Measurements from ENCODE around the gene IL17REL. TPM values are rescaled to one million over a fixed set of nuclear protein-coding genes. Genes with fewer than 3 reads are reported as not detected.
A peak's percentile ranks its signal among the peaks of the same experiment; 100 is the strongest.

The IL17REL gene
- total and polyA plus RNA-seq, 2 of the 13 experiments (the other 11 are each of a cell fraction or from before 2014, with no cell fraction given), result not detected

- TF ChIP-seq SALL2 (CRISPR knock-in tag; IDR thresholded peaks at IDR 0.05) (no peak), DMTF1 (CRISPR knock-in tag; IDR thresholded peaks at IDR 0.05) (no peak), ZNF362 (CRISPR knock-in tag; IDR thresholded peaks at IDR 0.05; ENCODE audit: borderline replicate concordance) (no peak), CEBPB (IDR thresholded peaks at IDR 0.05; ENCODE audit: borderline replicate concordance, low read depth, low read length) (no peak), ZFY (CRISPR knock-in tag; IDR thresholded peaks at IDR 0.05) (peak; percentile 45; the same call in 1 of the 2 replicates), UBTF (CRISPR knock-in tag; IDR thresholded peaks at IDR 0.05) (peak; percentile 55), ZNF800 (CRISPR knock-in tag; IDR thresholded peaks at IDR 0.05) (0 out of 2 replicates have a peak, but pooled peaks have one; percentile 23), ZNF768 (CRISPR knock-in tag; IDR thresholded peaks at IDR 0.05) (no peak), NFKBIZ (CRISPR knock-in tag; IDR thresholded peaks at IDR 0.05) (no peak), TMF1 (CRISPR knock-in tag; IDR thresholded peaks at IDR 0.05; ENCODE audit: low read depth) (no peak), ZNF614 (CRISPR knock-in tag; IDR thresholded peaks at IDR 0.05; ENCODE audit: borderline replicate concordance) (no peak; the same call in 1 of the 2 replicates), EHMT2 (IDR thresholded peaks at IDR 0.05; ENCODE audit: borderline replicate concordance, low read depth, low read length) (no peak), ZFP91 (CRISPR knock-in tag; IDR thresholded peaks at IDR 0.05; ENCODE audit: borderline replicate concordance) (peak; percentile 43; the same call in 1 of the 2 replicates), MAFF (IDR thresholded peaks at IDR 0.05; ENCODE audit: low read depth, low read length) (no peak), GFI1 (CRISPR knock-in tag; IDR thresholded peaks at IDR 0.05; ENCODE audit: borderline replicate concordance) (no peak), ZMYM4 (CRISPR knock-in tag; IDR thresholded peaks at IDR 0.05) (no peak), HNRNPLL (IDR thresholded peaks at IDR 0.05; ENCODE audit: low read depth, low read length, poor library complexity, severe bottlenecking) (no peak), ZNF564 (CRISPR knock-in tag; IDR thresholded peaks at IDR 0.05) (no peak)
These were observed 65.8 kb downstream of the IL17REL start (continued) for GRCh38 chr22:49946612-49947295.

Measured in HepG2 (cell line).